ENCODE results near the gene DPP6.

DPP6 gene

DNA sequence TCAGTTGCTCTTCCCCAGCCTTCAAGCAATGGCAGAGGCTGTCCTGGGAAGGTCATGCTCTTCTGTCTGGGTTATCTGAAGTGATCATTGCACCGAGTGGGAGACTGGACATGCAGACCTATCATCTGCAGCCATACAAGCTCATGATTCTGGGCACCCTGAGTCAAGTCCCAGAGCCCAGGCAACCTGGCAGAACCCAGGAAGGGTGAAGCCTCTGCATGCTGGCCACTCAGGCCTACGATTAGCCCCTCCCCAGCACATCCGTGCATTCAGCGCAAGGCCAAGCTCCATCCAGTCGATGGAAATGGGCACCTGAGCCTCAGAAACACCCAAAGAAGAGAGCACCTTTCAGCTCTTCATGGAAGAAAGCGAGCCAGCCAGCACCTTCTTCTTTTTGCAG lies 688.9 kb downstream of the DPP6 start:
- DNase-seq = no peak

DNA sequence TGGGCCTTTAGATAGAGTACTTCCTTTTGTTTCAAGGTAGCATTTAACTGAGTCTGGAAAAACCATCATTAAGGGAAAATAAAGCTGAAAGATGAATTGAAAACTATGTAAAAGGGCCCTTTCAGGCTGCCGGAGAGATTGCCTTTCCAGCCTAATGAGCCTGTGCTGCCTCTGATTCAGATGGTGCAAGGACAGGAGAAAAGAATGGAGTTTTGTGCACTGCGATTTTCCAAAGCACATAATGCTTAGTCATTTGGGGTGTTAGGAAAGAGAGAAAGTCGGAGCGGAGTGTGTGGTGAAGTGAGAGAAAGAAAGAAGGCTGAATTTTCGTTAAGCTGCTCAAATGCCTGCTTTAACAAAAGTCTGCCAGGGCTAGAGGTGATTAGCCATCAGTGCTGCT lies 691.0 kb downstream of the DPP6 start:
- no peak for DNase-seq

DNA sequence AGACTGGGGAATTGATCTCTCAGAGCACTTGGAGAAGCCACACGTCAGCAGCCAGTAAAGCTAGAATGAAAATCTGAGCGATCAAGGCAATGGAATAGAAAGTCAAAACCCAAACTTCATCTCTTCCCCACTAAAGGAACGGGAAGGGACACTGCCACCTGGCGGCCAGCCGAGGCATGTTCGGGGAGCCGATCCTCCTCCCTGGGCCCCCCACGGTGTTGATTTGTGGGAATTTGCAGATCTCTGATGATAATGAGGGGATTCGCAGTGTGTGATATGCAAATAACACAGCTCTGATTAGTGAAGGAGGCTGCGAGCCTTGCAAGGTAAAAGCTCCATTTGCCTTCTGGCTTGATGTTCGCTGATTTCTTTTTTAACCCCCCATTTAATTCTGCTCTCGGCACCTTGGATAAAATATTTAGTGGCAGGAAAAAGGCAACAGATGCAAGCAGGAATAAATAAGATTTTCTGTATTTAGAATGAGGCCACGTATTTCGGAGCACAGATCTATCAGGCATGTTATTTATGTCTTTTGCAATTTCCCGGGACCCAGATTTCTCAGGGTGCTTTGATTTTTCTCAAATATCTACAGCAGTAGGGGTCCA lies 692.2 kb downstream of the DPP6 start:
- DNase-seq = peak; percentile 57

DNA sequence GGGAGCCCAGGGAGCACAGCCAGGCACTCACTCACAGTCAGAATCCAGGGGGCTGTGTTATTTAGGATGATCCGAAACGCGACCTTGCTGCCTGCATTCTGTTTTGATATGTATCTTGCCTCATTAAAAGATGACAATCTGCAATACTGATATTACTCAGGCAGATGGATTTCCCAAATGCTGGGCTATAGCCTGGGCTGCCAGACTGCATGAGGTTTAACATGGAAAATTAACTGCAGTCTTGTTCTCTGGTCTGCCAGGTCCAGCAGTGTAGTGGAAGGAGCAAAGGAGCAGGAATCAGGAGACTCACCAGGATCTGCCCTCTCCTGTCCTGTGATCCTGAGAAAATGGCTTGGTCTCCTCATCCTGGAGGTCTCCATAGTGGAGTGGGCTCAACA lies 692.7 kb downstream of the DPP6 start:
- no peak for DNase-seq

DNA sequence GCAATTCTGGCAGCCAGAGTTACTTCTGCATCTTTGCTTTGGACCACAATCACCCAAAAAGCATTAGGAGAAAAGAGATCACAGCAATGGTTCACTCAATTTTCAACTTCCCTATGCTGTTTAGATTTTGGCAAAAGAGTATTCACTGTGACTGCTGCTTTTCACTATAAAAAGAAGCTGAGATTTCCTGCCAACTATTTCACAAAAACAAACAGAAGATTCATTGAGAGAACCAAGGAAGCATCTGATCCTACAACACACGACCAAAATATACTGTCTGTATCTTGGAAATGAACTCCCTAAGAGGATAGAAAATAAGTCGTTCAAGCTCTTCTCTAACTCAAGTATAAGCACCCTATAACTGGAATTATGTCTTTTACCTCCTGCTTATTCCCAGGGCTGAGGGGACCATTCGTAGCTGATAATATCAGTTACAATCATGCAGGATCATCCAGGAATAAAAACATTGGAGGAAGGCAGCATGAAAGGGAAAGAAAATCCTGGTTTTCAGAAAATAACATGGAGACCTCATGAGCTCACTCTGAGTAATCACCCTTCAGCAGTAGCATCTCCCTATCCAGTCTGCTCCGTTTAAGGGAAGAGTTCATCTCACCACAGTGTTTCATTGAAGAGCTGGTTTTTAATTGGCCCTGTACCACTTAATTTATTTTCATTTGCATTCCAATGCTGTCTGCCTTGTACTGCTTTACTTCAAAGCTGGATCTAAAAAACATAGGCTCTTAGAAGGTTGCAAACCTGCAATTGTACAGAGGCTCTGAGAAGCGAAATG lies 694.6 kb downstream of the DPP6 start:
- DNase-seq = no peak

DNA sequence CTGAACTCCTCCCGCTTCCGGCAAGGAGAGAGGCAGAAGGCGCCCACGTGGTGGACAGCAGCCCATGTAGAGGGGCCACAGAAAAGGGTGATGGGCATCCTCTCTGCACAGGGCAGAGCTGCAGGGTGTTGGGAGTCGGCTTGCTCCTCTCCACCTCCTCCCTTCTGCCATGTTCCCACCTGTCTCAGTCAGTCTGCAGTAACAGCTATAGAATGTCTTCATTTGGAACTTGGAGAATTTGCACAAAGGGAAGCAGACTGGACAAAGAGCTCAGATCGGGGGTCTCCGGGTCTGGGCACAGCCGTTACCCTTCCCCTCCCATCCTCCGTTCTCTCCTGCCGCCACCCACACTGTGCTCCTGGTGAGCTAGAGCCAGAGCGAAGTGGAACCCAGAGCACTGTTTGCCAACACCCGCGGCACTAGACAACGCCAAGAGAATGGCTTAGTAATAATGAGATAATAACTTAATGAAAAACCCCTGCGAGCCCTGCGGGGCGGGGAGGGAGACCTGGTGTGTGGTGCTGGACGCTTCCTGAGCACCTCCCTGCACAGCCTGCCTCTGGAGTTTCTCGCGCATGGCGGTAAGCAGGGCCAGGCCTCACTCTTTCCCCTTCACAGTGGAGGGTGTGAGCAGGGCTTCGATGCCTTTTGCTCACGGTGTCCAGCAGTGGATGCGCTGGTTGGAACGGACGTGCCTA lies 696.0 kb downstream of the DPP6 start:
- no peak for DNase-seq

DNA sequence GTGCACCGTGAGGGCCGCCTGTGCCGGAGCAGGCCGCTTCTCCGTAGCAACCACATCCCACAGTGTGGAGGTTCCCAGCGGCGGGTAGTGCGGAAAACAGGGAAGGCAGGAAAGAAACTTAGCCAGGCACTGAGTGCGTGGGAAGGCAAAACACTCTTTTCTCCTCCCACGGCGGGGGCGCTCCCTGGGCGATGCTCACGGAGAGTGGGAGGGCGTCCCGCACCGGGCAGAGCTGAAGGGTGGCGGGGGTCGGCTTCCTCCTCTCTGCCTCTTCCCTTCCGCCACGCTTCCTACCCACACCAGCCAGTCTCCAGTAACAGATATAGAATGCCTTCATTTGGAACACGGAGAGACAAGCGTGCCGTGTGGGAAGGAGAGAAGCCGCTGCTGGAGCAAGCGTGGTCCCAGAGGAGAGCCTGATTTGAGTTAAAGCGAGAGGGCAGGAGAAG lies 698.2 kb downstream of the DPP6 start:
- no peak for DNase-seq

DNA sequence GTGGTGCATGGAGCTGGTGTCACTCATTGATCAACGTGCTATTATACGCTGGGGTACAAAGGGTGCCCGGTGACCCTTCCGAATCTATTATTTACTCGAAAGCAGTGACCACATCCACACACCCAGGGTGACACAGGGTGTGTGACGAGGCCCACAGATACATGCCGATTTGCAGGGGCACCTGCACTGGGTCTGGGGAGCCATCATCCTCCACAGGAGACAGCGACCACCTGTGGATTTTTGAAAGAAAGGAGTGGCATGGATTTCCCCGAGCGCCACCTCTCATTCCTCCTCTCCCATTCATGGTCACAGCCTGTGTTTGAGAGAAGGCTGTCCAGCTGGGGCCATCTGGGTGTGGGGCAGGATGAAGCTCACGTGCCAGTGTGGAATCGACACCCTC lies 701.0 kb downstream of the DPP6 start:
- no peak for DNase-seq

DNA sequence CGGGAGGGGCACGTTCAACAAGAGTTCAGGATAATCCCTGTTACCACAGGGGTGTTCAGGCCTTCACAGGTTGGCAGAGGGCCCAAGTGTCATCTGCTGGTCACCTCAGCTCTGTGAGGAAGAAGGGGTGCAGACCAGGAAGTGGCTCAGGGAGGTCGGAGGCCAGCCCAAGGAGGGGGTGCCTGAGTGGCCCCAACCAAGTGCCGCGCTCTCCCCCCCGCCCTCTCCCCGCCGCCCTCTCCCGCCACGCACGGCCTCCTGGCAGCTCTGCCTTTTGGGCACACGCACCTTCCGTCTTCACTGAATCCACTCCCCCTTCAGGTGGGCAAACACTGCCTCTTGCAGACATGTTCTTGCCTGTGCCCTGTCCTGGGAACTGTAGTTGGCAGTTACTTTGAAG lies 705.6 kb downstream of the DPP6 start:
- DNase-seq = no peak

DNA sequence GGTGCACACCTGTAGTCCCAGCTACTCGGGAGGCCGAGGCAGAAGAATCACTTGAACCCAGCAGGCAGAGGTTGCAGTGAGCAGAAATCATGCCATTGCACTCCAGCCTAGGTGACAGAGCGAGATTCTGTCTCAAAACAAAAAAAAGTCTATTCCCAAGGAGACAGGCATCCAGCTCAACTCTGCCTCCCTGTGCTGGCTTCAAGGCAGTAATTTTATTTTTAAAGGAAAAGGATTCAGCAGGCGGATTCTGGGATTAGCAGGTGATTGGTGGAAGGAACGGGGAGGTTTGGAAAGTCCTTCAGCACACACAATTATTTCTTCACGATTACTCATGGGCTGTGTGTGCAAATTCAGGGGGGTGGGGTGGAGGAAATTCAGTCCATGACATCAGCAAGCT lies 707.8 kb downstream of the DPP6 start:
- no peak for DNase-seq

DNA sequence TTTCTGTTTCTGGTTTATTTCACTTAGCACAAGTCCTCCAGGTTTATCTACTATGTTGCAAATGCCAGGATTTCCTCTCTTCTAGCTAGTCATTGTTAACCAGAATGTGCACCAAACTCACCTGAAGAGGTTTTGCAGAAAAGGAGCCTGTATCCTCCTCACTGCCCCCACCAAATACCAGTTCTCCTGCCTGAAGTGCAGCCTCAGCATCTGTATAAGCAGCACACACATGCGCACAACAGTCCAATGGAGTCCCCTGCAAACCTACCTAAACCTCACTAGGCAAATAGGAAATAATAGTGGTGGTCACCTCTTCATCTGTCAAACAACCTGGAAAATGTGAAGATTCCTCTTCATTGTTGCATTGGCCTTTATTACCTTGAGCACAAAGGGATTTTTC lies 712.9 kb downstream of the DPP6 start:
- no peak for DNase-seq

DNA sequence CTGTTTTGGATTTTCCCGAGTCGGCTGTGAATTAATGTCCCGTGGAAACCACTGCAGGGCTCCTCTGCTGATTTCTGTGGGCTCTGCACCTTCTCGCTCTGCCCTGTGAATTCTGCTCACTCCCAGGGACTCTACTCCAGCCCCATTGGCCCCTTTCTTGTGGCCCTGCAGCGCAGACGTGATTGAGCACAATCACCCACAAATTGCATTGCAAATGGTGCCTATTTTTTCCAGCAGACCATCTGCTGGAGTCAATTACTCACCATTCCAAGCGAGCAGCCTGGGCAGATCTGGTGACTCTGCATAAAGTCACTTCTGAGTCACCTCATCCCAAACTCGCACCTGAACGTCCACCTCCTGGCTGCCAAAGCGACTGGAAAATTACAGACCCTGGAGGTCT lies 714.9 kb downstream of the DPP6 start:
- no peak for DNase-seq

DNA sequence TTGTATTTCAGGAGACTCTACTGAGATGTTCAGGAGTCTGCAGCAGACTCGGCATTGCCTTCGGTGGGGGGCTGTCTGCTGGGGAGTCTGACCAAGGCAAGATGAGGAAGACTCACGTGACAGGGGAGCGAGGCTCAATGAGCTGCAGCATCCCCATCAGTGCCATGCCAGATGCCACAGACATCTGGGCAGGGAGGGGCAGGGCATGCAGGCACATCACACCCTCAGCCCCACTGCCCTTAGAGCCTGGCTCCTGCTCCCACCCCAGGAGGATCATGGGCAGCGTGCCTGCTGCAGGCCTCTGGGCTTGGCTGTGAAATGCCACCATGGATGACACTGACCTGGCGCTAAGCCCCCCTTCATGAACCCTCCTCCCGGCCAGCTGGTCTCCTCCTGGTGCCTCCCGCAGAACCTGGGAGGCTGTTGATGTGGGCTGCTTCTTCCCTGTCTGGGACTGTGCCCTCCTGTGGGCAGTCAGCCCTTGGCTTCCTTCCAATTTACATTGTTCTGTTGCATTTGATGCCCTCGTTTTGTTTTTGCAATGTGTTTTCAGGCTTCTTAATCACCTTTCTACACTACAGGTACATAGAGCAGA lies 715.7 kb downstream of the DPP6 start:
- DNase-seq = no peak

DNA sequence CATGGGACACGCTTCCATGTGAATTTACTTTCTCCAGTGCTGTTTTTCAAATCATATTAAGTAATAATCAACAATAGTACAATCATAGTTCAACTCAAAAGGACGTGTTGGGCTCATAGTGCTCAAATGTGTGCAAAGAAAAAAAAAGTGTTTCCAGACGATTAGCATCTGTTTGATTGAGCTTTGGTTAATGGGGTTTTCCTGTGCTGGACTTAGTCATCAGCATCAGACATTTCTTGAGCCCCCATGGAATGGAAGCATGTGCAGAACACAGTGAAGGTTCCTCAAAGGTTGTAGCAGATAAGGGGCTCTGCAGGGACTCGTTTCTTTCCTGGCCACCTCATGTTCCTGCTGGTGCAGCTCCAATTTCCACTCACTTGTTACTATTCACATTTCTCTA lies 716.8 kb downstream of the DPP6 start:
- no peak for DNase-seq

DNA sequence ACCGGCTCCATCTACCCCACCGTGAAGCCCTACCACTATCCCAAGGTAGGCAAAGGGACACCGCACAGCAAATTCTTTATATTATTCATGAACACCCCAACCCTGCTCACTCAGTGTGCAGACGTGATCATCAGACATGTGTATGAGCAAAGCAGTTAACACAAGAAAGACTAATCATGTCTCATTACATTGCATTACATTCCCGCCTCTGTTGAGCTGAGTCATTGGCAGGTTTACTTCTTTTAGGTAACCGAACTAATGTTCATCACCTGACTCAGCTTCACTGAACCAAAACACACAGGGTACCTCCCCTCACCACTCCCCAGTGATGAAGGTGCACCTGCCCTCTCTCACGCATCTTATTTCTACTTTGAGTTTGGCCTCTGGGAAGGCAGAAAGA lies 717.3 kb downstream of the DPP6 start:
- DNase-seq = no peak

DNA sequence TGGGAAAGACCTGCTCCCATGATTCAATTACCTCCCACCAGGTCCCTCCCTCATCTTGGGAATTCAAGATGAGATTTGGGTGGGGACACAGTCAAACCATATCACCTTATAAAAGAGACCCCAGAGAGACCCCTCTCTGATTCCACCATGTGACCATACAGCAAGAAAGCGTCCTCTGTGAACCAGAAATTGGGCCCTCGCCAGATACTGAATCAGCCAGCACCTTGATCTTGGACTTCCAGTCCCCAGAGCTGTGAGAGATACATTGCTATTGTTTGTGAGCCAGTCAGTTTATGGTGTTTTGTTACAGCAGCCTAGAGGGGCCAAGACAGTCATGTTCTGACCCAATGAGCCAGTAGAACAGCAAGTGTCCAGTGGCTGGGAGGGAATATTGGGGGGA lies 718.2 kb downstream of the DPP6 start:
- no peak for DNase-seq

DNA sequence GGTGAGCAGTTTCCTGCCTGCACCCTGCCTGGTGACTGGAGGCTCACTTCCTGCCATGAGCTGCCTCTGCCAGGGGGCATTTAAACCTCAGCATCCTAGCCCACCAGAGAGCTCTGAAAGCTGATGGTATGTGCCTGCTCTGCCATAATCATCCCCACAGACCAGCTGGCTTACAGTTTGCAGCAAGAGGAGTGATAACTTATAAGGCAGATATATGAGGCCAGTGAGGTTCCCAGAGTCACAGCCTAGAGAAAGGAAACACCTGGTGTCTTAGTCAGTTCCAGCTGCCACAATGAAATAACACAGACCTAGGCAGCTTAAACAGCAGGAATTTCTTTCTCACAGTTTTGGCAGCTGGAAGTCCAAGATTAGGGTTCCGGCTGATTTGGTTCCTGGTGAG lies 718.8 kb downstream of the DPP6 start:
- DNase-seq = no peak

DNA sequence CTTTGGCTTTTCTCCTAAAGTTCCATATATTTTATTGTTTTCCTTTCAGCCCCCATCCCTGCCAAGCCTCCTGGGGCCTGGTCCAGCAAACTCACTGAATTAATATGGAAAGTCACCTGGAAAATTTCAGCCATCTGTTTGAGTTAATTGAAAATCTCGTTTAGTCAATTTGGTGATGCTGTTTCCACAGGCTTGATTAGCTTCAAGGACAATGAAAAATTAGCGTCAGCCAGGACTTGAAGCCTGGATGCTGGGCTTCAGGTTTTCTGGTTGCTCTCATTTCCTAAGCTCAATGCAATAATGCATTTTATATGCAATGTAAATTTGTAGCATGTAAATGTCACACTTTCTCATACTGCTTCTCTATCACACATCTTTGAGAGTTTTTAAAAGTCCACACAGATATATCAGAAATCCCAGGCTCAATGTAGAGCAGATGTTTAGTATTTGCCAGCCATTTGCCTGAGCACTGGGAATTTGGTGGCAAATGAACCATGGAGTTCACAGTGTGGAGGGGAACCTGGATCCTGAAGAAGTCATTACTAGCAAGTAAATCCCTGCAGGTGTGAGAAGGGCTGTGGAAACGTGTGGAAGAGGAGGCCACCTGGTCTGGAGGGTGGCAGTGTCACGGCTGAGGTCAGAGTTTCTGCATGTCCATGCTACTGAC lies 722.2 kb downstream of the DPP6 start:
- no peak for DNase-seq

DNA sequence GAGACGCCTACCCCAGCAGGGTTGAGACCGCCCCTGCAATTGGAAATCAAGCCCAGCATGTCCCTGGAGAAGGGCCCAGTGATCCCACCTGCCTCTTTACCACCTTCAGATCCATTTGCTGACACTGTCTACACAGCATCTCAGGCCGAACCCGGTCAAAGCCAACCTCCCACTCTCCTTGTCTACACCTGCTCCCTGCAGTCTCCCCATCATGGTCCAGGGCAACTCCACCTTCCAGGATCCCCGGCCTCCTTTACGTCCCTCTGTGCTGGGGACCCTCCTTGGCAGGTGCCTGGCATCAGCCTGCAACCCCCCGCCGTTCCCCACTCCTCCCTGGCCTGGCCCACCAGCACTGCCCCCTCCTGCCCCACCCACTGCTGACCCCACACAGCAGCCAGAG lies 723.5 kb downstream of the DPP6 start:
- DNase-seq = no peak

DNA sequence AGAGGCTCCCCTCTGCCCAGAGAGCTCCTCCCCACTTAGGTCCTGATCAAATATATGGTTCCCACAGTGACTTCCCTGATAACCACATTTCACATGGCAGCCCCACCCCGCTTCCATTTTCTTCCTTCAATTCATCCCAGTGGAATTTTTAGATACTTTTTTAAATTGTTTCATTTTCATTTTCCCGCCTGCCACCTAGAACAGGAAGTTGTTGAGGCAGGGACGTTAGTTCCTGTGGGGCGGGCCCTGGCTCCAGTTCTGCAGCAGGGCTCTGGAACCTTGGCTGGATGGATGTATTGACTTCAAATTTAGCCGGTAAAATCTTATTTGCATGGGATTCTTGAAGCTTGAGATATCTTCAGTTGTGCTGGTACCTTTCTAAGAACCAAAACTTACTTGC lies 724.2 kb downstream of the DPP6 start:
- DNase-seq = no peak

DNA sequence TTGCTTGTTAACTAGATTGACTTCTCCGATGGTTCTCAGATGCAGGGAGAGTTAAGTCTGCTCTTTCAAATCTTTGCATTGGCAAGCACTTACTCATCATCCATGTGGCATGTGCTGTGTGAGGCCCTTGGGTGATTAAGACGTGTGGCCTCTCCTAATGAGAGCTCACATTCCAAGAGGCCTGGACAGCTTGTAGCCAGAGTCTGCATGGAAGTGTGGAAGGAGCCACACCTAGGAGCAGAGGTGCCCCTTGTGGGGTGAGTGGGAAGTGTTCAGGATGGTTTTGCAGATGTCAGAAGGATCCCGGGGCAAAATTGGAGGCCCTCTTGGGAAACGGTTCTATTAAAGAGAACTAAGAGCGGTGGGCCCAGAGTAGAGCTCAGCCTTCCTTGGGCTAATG lies 724.8 kb downstream of the DPP6 start:
- DNase-seq = no peak

DNA sequence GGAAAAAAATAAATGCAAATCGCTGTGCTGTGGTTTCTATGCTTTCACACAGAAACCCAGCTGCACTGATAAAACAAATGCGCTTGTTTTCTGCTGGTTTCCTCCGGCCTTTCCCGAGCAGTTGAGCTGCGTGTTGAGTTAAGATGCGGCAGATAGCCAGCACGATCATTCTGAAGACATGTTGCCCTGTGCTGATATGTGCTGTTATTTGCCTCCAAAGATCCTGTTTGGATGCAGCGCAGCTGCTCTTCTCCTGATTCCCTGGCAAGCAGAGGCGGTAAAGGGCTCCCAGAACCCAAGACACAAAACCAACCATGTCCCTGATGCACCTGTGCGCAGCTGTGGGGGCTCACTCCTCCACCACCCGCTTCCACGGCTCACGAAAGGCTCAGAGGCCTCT lies 725.3 kb downstream of the DPP6 start:
- DNase-seq = no peak

DNA sequence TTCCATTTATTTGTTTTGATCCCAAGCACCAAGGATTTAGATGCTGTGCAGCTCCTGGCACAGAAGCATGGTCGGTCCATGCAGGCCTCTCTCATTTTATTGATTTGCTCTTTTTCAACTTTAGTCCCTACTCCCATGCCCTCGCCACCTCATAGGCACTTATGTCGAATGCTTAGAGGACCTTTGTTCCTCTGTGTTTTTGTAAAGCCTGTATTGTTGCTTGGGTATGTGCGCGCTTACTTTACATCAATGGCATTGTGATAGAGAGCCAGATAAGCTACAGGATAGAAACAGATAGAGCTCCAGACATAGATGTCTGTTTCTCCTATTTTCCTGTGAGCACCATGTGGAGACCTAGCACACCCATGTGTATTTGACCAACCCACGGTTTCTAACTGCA lies 725.7 kb downstream of the DPP6 start:
- no peak for DNase-seq
